Measurements from ENCODE around the gene RNF123. TPM values are rescaled to one million over a fixed set of nuclear protein-coding genes. Genes with fewer than 3 reads are reported as not detected.

The RNF123 gene
- total RNA-seq, 1 donor from 2014 or later = 25.8 TPM

GRCh38 chr3:49725906-49726681, 36.7 kb downstream of the RNF123 start:
- DNase-seq (ENCODE audit: extremely low spot score in 2 of 2) = peak in 1 of 2 donors; percentile 84
- Histone ChIP-seq H3K4me1 (peaks cover 28% of the 10 kb centered on the region), H3K9me3 (no peaks in the 10 kb centered on the region), H3K27me3 (no peaks in the 10 kb centered on the region), H3K27ac (no peak overlapping the region), H3K4me3 (no peak overlapping the region), H3K36me3 (peaks cover 0 to 34% of the 10 kb centered on the region in 2 donors)
- no peak for TF ChIP-seq CTCF (IDR thresholded peaks at IDR 0.05)
- no peak for TF ChIP-seq POLR2AphosphoS5 (IDR thresholded peaks at IDR 0.05; ENCODE audit: insufficient read depth in 1 of 2, low read depth in 1 of 2)
- no peak for TF ChIP-seq POLR2A (IDR thresholded peaks at IDR 0.05)
- intact Hi-C loops (cut with DNase I) = loop anchor here (10.0 kb wide), 1 partner anchor 119 kb away; no protein-coding TSS in a partner anchor

GRCh38 chr3:49727154-49727923, 38.0 kb downstream of the RNF123 start:
- Histone ChIP-seq H3K9me3 (no peaks in the 10 kb centered on the region), H3K27ac (no peak overlapping the region), H3K4me1 (peaks cover 24% of the 10 kb centered on the region), H3K36me3 (peaks cover 0 to 40% of the 10 kb centered on the region in 2 donors), H3K27me3 (no peaks in the 10 kb centered on the region), H3K4me3 (no peak overlapping the region)
- TF ChIP-seq POLR2A (IDR thresholded peaks at IDR 0.05) (no peak), CTCF (IDR thresholded peaks at IDR 0.05) (no peak), POLR2AphosphoS5 (IDR thresholded peaks at IDR 0.05; ENCODE audit: insufficient read depth in 1 of 2, low read depth in 1 of 2) (no peak)
- intact Hi-C loops (cut with DNase I) = loop anchor here (10.0 kb wide), 1 partner anchor 117 kb away; no protein-coding TSS in a partner anchor
- DNase-seq (ENCODE audit: extremely low spot score in 2 of 2) = no peak

- no peak for DNase-seq (ENCODE audit: extremely low spot score in 2 of 2)
Observed at GRCh38 chr3:49727924-49728361, 38.6 kb downstream of the RNF123 start.

GRCh38 chr3:49729966-49730609, 40.7 kb downstream of the RNF123 start:
- Histone ChIP-seq H3K36me3 (peaks cover 0 to 53% of the 10 kb centered on the region in 2 donors), H3K27me3 (no peaks in the 10 kb centered on the region), H3K9me3 (no peaks in the 10 kb centered on the region), H3K27ac (no peak overlapping the region), H3K4me3 (no peak overlapping the region), H3K4me1 (peaks cover 2% of the 10 kb centered on the region)
- TF ChIP-seq POLR2A (IDR thresholded peaks at IDR 0.05) = no peak
- no peak for TF ChIP-seq POLR2AphosphoS5 (IDR thresholded peaks at IDR 0.05; ENCODE audit: insufficient read depth in 1 of 2, low read depth in 1 of 2)
- TF ChIP-seq CTCF (IDR thresholded peaks at IDR 0.05) = no peak
- intact Hi-C loops (cut with DNase I) = loop anchor here (10.0 kb wide), 1 partner anchor 115 kb away; no protein-coding TSS in a partner anchor
- DNase-seq (ENCODE audit: extremely low spot score in 2 of 2) = no peak

More at GRCh38 chr3:49727924-49728361, 38.6 kb downstream of the RNF123 start:
- intact Hi-C loops (cut with DNase I) = loop anchor here (10.0 kb wide), 1 partner anchor 117 kb away; no protein-coding TSS in a partner anchor
- Histone ChIP-seq H3K27me3 (no peaks in the 10 kb centered on the region), H3K9me3 (no peaks in the 10 kb centered on the region), H3K27ac (no peak overlapping the region), H3K36me3 (peaks cover 0 to 45% of the 10 kb centered on the region in 2 donors), H3K4me3 (no peak overlapping the region), H3K4me1 (peaks cover 18% of the 10 kb centered on the region)
- TF ChIP-seq CTCF (IDR thresholded peaks at IDR 0.05) (no peak), POLR2A (IDR thresholded peaks at IDR 0.05) (no peak), POLR2AphosphoS5 (IDR thresholded peaks at IDR 0.05; ENCODE audit: insufficient read depth in 1 of 2, low read depth in 1 of 2) (no peak)

Measured in vagina (tissue), 2 donors.